ENCODE data around the gene EDIL3. TPM values are rescaled to one million over a fixed set of nuclear protein-coding genes. Genes with fewer than 3 reads are reported as not detected.
"Not testable (repeated sequence)": the region's sequence is repeated elsewhere in the genome, so short reads cannot be mapped to it uniquely, and the experiment has no call there.

Gene EDIL3
- total RNA-seq, 1 experiment from 2014 or later = 56.5 TPM

DNA sequence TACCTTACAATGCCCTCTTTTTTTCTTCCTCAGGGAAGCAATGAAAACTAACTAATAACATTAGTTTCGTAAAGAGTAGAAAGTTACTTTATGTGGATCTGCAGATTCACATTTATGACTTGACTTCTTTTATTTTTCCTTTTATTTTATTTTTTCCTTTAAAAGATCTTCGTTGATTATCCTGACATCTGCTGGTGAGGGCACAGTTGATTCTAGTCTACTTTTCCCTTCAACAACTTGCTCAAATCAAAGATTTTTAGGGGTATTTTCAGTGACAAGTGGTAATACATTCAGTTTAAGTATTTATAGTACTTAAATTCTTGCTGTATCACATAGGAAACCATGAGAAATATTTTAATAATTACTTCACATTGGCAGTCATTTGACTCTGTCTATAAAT is 4.9 kb downstream of the EDIL3 start:
- DNase-seq (ENCODE audit: low spot score) = no peak

DNA sequence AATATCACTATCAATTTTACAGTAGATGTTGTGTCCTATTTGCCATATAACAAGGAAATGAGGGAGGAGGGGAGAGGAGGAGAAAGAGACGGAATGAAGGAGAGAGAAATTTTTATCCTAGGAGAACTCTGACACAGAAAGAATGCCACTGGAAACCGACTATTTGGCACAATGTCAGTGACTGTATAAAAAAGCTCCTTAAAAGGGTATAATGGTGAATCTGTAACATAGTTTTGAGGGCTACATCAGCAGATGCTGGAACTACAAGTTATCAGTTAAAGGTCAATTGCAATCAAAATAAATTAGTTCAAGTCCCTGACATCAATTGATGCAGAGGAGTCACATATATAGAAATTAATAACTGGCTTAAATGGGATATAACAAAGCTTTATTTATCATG is 5.7 kb downstream of the EDIL3 start:
- DNase-seq (ENCODE audit: low spot score) = peak; percentile 57

GRCh38 chr5:84378420-84378819 is 6.3 kb downstream of the EDIL3 start:
- peak; percentile 48 for DNase-seq (ENCODE audit: low spot score)

GRCh38 chr5:84376346-84376745 is 8.3 kb downstream of the EDIL3 start:
- no peak for DNase-seq (ENCODE audit: low spot score)

- DNase-seq (ENCODE audit: low spot score) = no peak
Observed at GRCh38 chr5:84374568-84374967, 10.1 kb downstream of the EDIL3 start.

DNA sequence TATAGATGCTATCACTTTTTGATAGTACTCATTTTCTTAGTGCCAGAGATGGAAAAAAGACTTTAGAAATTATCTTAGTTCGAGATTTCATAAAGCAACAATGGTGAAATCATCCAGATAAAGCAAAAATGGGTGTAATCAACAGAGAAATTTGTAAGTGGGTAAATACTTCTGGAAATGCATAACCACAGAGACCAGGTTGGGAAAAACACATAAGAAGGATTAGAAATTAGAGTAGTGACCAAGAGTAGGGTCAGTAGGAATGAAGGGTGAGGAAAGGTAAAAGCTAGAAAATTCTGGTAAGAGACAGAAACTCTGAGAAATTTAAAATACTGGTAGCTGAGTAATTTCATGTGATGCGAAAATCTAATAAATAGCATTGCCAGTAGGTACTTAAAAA is 11.2 kb downstream of the EDIL3 start:
- no peak for DNase-seq (ENCODE audit: low spot score)

GRCh38 chr5:84372066-84372695 is 12.5 kb downstream of the EDIL3 start:
- DNase-seq (ENCODE audit: low spot score) = peak; percentile 55

DNA sequence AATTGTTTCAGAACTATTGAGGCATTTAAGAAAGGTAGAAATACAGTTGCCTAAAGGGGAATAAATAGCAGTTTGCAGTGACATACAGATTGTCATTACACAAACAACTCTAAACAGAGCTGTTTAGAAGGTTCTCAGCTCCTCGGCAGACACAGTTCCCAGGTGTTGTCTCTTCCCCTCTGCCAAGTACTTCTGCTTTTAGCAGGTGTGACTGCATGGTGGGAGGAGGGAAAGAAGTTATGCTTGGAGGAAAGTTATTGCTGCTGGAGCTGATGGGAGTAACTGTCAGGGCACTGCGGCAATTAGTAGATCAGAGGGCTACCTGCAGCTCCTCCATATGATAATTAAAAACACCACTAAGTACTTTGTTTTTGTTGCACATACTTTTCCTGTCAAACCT is 14.5 kb downstream of the EDIL3 start:
- DNase-seq (ENCODE audit: low spot score) = no peak

DNA sequence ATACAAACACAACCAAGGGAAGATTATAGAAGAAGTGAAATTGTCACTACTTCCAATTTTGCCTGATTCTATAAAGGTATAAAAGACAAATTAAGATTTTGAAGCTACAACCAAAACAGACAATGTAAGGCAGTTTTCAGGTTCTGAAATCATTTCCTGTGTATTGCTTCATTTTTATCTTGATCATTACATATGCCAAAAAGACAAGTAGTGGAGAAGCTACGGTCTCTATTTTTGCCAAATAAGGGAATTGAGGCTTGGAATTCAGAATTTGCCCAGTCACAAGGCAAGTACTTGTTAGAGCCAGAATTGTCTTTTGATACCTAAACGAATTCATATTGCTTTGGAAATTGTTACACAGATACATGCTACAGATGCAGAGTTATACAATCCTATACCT is 20.6 kb downstream of the EDIL3 start:
- DNase-seq (ENCODE audit: low spot score) = no peak

- no peak for DNase-seq (ENCODE audit: low spot score)
Observed at GRCh38 chr5:84362061-84362720, 22.5 kb downstream of the EDIL3 start.

DNA sequence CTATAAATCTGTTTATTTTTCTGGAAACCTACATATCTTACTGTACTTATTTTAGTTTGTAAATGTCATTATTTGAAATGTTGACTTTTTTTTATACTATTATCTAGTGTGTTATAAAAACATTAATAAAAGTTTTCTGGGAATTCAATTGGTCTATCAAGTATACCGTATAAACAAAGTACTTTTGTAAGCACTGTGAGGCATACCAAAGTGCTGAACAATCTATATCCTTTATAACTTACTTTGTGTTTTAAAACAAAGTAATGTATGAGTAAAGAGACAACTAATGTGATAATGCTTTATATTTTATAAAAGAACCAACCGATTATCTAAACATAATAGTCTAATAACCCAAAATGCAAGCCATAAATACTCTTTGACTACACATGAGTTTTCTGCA is 23.1 kb downstream of the EDIL3 start:
- DNase-seq (ENCODE audit: low spot score) = no peak

GRCh38 chr5:84360056-84360455 is 24.6 kb downstream of the EDIL3 start:
- no peak for DNase-seq (ENCODE audit: low spot score)

DNA sequence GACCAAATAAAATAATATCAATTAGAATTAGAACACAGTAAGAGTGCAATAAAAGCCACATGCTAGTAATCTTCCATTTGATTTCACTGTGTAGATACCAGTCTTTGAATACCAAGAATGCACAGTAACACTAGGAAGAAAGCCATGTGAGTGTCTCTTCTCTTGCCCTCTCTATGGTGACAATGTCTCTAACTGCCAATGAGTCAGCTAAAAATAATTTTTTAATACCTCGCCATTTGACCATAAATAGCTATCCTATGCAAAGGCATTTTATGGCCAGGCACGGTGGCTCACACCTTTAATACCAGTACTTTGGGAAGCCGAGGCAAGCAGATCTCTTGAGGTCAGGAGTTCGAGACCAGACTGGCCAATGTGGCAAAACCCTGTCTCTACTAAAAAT is 30.6 kb downstream of the EDIL3 start:
- peak; percentile 22 for DNase-seq (ENCODE audit: low spot score)

- DNase-seq (ENCODE audit: low spot score) = no peak
Observed at GRCh38 chr5:84344788-84345187, 39.9 kb downstream of the EDIL3 start.

DNA sequence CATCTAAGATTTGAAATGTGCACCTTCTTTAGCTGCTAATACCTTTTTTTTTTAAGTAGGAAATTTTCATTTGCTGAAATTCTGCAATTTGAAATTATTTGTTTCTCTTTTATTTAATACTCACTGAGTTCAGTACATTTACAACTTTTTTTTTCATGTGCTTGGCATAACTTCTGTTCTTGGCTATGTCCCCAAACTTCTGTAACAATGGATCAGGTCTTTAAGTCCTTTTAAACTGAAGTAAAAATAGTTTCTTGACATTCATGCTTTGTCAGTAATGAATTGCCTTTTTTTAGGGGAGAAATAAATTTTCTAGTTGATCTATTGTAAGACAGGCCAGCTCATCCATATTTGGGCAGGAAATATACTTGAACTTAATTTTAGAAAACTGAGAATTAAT is 41.5 kb downstream of the EDIL3 start:
- no peak for DNase-seq (ENCODE audit: low spot score)

DNA sequence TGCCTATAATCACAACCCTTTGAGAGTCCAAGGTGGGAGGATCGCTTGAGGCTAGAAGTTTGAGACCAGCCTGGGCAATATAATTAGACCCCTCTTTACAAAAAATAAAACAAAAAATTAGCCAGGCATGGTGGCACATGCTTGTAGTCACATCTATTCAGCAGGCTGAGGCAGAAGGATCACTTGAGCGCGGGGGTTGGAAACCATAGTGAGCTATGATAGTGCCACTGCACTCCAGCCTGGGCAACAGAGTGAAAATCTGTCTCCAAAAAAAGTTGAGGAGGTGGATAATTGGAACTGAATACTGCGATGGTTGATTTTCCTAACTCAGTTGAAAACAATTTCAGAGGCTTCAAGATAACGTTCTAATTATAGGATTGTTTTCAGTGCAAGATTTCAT is 52.6 kb downstream of the EDIL3 start:
- DNase-seq (ENCODE audit: low spot score) = no peak

DNA sequence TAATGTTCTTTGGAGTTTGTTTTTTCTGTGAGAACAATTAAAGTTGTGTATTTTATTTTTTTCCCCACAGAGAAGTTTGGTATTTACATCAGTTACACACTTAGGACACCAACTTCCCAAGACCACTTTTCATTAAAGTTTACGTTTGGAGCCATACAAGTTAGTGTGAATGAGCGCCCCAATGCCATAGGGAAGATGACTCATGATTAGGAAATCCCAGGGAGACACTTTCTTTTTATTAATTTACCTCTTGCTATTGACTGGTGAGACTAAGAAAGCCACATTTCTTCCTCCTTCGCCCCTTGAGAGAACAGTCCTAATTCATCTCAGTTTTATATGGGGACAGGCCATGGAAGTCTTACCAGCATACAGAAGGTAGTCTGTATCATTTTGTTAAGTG is 57.1 kb downstream of the EDIL3 start:
- no peak for DNase-seq (ENCODE audit: low spot score)

DNA sequence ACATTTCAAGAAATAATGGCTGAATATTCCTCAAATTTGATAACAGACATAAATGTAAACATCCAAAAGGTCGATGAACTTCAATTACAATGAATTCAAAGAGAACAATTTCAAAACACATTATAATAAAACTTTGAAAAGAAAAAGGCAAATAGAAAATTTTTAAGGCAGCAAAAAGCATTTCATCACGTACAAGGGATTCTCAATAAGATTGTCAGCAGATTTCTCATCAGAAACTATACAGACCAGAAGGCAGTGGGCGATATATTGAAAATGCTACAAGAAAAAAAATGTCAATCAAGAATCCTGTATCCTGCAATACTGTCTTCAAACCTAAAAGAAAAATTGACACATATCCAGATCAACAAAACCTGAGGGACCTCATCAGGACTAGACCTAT is 62.0 kb downstream of the EDIL3 start:
- DNase-seq (ENCODE audit: low spot score) = no peak

GRCh38 chr5:84317826-84318225 is 66.9 kb downstream of the EDIL3 start:
- DNase-seq (ENCODE audit: low spot score) = not testable (repeated sequence)

DNA sequence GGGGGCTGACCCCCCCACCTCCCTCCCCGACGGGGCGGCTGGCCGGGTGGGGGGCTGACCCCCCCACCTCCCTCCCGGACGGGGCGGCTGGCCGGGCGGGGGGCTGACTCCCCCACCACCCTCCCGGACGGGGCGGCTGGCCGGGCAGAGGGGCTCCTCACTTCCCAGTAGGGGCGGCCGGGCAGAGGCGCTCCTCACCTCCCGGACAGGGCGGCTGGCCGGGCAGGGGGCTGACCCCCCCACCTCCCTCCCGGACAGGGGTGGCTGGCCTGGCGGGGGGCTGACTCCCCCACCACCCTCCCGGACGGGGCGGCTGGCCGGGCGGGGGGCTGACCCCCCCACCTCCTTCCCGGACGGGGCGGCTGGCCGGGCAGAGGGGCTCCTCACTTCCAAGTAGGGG is 72.4 kb downstream of the EDIL3 start:
- not testable (repeated sequence) for DNase-seq (ENCODE audit: low spot score)

DNA sequence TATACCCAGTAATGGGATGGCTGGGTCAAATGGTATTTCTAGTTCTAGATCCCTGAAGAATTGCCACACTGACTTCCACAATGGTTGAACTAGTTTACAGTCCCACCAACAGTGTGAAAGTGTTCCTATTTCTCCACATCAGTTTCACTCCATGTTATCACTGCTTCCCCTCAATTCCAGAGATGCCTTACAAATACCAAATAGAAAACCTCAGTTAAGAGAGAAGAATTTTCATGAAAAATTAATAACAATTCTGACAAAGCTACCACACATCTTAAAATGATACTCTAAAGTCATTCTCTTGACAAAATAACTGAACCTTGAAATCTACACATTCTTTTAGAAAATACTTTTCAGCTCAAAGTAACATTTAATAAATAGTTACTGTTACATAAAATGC is 74.8 kb downstream of the EDIL3 start:
- not testable (repeated sequence) for DNase-seq (ENCODE audit: low spot score)

DNA sequence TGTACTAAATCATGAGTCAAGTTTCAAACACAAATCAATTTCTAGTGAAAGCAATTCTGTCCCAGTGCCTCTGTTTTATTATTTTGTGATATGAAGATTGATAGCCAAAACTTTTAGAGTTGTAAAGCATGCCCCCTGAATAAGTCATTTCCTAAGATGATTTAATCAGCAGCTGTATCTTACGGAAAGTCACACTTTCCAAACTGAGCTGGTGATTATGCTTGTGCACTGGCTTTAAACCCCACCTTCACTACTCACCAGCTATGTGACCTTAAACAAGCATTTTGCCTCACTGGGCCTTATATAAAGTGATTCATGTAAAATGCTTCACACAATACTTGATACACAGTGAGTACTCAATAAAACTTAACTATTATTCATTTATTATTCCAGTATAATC is 78.1 kb downstream of the EDIL3 start:
- no peak for DNase-seq (ENCODE audit: low spot score)

DNA sequence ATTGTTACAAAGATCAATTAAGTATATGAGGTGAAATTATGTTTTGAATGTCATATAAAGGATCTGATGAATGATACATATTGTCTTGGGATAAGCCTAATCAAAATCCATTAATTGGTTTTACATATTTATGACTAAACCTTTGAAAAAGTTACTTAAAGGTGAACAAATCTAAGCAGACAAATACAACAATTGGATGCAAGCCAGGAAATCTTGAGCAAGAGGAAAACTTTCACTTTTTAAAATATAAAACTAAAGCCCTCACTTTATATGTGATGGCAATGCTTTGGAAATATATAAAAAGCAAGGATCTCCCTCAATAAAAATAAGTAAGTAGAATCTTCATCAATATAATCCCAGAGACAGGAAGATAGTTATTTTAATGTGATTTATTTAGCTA is 80.1 kb downstream of the EDIL3 start:
- DNase-seq (ENCODE audit: low spot score) = no peak

- peak; percentile 35 for DNase-seq (ENCODE audit: low spot score)
Observed at GRCh38 chr5:84303315-84303714, 81.4 kb downstream of the EDIL3 start.

All from A172 (cell line).